ENCODE measurements around the gene AIFM3. TPM values are rescaled to one million over a fixed set of nuclear protein-coding genes. Genes with fewer than 3 reads are reported as not detected.
A peak's percentile ranks its signal among the peaks of the same experiment; 100 is the strongest.

AIFM3 gene
- total RNA-seq, 5 donors from 2014 or later (not counting 1 experiment from before 2014, with no cell fraction given): 0.33 to 1.7 (median 0.66) TPM

DNA sequence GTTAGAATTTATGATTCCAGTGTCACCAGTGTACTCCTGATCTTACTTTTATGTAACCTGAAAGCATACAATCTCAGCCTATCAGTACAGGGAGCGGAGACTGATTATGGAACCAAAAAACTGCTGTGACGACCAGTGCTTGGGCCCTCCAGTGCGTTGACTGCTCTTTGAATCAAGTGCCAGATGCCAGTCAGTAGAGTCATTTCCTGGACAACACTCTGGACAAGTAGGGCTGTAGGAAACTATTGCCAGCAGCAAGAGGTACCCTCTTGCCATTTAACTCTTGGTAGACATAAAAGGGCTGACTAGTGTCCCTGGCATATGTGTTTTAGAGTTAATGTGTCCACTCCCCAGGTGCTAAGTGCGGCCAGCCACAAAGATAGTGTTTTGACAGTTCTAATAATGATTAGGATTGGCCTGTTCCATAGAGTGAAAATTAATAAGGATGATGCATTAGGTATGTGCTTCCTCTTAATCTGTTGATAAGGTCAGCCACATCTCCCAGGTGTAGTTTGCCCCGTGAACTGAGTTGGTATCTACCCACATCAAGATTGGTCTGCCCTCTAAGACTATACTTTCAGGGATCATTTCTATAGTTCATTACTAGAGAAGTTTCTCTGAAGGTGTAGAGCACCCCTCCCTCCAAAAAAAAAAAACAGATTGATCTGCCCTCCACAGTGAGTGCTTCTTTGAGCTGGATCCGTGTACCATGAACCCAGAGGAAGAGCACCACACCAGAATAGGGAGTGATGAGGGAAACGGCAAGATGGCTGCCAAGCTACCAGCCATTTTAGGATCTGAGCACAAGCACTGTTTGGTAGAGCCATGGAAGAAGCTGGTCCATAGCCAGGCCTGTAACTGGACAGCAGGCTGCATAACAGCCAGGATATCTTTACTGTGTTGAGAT lies 20.7 kb upstream of the AIFM3 start:
- DNase-seq (no peak), ATAC-seq (replicated peaks in 1 of 4) (no peak)
- ChIA-PET POLR2A (interaction anchor here in 1 of 2 donors (0.7 kb wide), 1 partner anchor 21 kb away, joined by 4 read pairs; no protein-coding TSS in a partner anchor), CTCF (interaction anchor here in 1 of 2 donors (0.7 kb wide), 1 partner anchor 980 kb away, joined by 4 read pairs; no protein-coding TSS in a partner anchor)
- H3K36me3 Mint-ChIP-seq: peaks cover 26% of the 10 kb centered on the region
- H3K4me3 Mint-ChIP-seq: no peak overlapping the region
- Histone ChIP-seq H3K36me3 (ENCODE audit: control insufficient read depth in 2 of 2, extremely low read depth in 1 of 2, insufficient read depth in 1 of 2, low read length in 1 of 2) (peaks cover 6 to 27% of the 10 kb centered on the region in 2 donors), H3K4me3 (ENCODE audit: control insufficient read depth in 1 of 2, extremely low read depth in 1 of 2, low read length in 1 of 2) (no peak overlapping the region), H3K27ac (ENCODE audit: low read length) (no peak overlapping the region), H3K9me3 (no peaks in the 10 kb centered on the region), H3K27me3 (replicated peaks in 1 of 2; ENCODE audit: control insufficient read depth in 2 of 2, extremely low read depth in 1 of 2, insufficient read depth in 2 of 2, low read length in 1 of 2) (no peaks in the 10 kb centered on the region), H3K4me1 (ENCODE audit: control insufficient read depth in 1 of 2, extremely low read depth in 1 of 2, insufficient read depth in 2 of 2, low read length in 2 of 2) (peaks cover 4 to 37% of the 10 kb centered on the region in 2 experiments)
- 83% methylated on average over 5 of the region's 7 CpGs for WGBS (ENCODE audit: insufficient coverage)
- peaks cover 75 to 80% (median 76%) of the 10 kb centered on the region in 3 donors for H3K4me1 Mint-ChIP-seq
- peak overlapping the region in 1 of 2 donors; percentile 52 for H3K27ac Mint-ChIP-seq
- H3K27me3 Mint-ChIP-seq: no peaks in the 10 kb centered on the region
- no peaks in the 10 kb centered on the region for H3K9me3 Mint-ChIP-seq

DNA sequence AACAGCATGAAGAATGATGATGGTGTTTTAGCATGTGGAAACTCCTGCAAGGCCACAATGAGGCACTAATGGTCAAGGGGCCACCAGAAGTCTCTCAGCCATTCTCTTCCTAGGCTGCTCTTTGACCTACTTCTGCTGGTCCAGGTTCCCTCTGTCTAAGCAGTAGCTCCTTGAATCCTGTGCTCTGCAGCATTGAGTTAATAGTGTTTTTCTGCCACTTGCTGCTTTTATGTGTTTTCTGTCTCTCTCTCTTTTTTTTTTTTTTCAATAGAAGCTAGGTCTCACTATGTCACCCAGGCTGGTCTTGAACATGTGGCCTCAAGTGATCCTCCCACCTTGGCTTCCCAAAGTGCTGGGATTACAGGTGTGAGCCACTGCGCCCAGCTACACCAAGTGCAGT lies 20.1 kb upstream of the AIFM3 start:
- ChIA-PET CTCF (interaction anchor here in 1 of 2 donors (0.7 kb wide), 1 partner anchor 981 kb away, joined by 4 read pairs; no protein-coding TSS in a partner anchor), POLR2A (interaction anchor here in 1 of 2 donors (0.7 kb wide), 1 partner anchor 22 kb away, joined by 4 read pairs; no protein-coding TSS in a partner anchor)
- no peaks in the 10 kb centered on the region for H3K27me3 ChIP-seq (replicated peaks in 1 of 2; ENCODE audit: control insufficient read depth in 2 of 2, extremely low read depth in 1 of 2, insufficient read depth in 2 of 2, low read length in 1 of 2)
- peaks cover 6 to 34% of the 10 kb centered on the region in 2 donors for H3K36me3 ChIP-seq (ENCODE audit: control insufficient read depth in 2 of 2, extremely low read depth in 1 of 2, insufficient read depth in 1 of 2, low read length in 1 of 2)
- 100% methylated on average over 1 of the region's 1 CpG for WGBS (ENCODE audit: insufficient coverage)
- Mint-ChIP-seq H3K36me3 (peaks cover 32% of the 10 kb centered on the region), H3K4me1 (peaks cover 70 to 76% (median 71%) of the 10 kb centered on the region in 3 donors), H3K9me3 (no peaks in the 10 kb centered on the region), H3K27me3 (no peaks in the 10 kb centered on the region), H3K27ac (no peak overlapping the region), H3K4me3 (no peak overlapping the region)
- H3K4me1 ChIP-seq (ENCODE audit: control insufficient read depth in 1 of 2, extremely low read depth in 1 of 2, insufficient read depth in 2 of 2, low read length in 2 of 2): peaks cover 4 to 33% of the 10 kb centered on the region in 2 experiments
- DNase-seq (no peak), ATAC-seq (replicated peaks in 1 of 4) (no peak)
- no peaks in the 10 kb centered on the region for H3K9me3 ChIP-seq
- H3K27ac ChIP-seq (ENCODE audit: low read length): no peak overlapping the region
- no peak overlapping the region for H3K4me3 ChIP-seq (ENCODE audit: control insufficient read depth in 1 of 2, extremely low read depth in 1 of 2, low read length in 1 of 2)

DNA sequence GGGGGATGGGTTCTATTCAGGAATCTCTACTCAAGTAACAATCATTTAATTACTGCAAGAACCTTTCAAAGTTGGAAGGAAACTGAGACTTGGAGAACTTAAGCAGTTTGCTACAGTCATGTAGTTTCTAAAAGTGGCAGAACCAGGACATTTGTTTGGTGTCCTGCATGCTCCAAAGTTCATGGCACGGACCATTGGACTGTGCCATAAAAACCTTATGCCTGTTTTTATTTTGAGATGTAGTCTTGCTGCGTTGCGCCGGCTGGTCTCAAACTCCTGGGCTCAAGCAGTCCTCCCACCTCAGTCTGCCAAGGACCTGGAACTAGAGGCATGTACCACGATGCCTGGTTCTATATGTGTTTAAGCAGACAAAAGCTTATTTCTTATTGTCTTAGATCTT lies 18.6 kb upstream of the AIFM3 start:
- ATAC-seq (replicated peaks in 1 of 4): no peak
- Mint-ChIP-seq H3K4me3 (no peak overlapping the region), H3K4me1 (peaks cover 55 to 63% (median 57%) of the 10 kb centered on the region in 3 donors), H3K27me3 (no peaks in the 10 kb centered on the region), H3K9me3 (no peaks in the 10 kb centered on the region), H3K27ac (peak overlapping the region in 1 of 2 donors; percentile 22), H3K36me3 (peaks cover 35% of the 10 kb centered on the region)
- POLR2A ChIA-PET: no interaction called here
- Histone ChIP-seq H3K4me1 (ENCODE audit: control insufficient read depth in 1 of 2, extremely low read depth in 1 of 2, insufficient read depth in 2 of 2, low read length in 2 of 2) (peaks cover 4 to 29% of the 10 kb centered on the region in 2 experiments), H3K36me3 (ENCODE audit: control insufficient read depth in 2 of 2, extremely low read depth in 1 of 2, insufficient read depth in 1 of 2, low read length in 1 of 2) (peaks cover 11 to 47% of the 10 kb centered on the region in 2 donors), H3K9me3 (no peaks in the 10 kb centered on the region), H3K27me3 (replicated peaks in 1 of 2; ENCODE audit: control insufficient read depth in 2 of 2, extremely low read depth in 1 of 2, insufficient read depth in 2 of 2, low read length in 1 of 2) (no peaks in the 10 kb centered on the region), H3K27ac (ENCODE audit: low read length) (no peak overlapping the region), H3K4me3 (ENCODE audit: control insufficient read depth in 1 of 2, extremely low read depth in 1 of 2, low read length in 1 of 2) (no peak overlapping the region)
- no peak for DNase-seq
- CTCF ChIA-PET: interaction anchor here in 1 of 2 donors (0.6 kb wide), 1 partner anchor 578 kb away, joined by 3 read pairs; no protein-coding TSS in a partner anchor
- WGBS (ENCODE audit: insufficient coverage): 83% methylated on average over 1 of the region's 5 CpGs

DNA sequence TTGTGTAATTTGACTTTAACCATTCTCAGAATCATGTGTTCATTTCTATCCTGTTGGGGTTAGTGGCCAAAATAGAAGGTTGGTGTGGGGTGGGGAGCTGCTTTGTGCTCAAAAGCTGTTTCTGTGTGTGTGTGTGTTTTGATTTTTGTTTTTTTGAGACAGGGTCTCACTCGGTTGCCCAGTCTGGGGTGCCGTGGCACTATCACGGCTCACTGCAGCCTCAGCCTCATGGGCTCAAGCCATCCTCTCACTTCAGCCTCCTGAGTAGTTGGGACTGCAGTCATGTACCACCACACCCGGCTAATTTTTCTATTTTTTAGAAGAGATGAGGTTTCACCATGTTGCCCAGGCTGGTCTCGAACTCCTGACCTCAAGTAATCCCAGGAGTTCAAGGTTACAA lies 18.1 kb upstream of the AIFM3 start:
- peaks cover 38% of the 10 kb centered on the region for H3K36me3 Mint-ChIP-seq
- H3K4me1 ChIP-seq (ENCODE audit: control insufficient read depth in 1 of 2, extremely low read depth in 1 of 2, insufficient read depth in 2 of 2, low read length in 2 of 2): peaks cover 4 to 29% of the 10 kb centered on the region in 2 experiments
- H3K36me3 ChIP-seq (ENCODE audit: control insufficient read depth in 2 of 2, extremely low read depth in 1 of 2, insufficient read depth in 1 of 2, low read length in 1 of 2): peaks cover 11 to 52% of the 10 kb centered on the region in 2 donors
- H3K27ac ChIP-seq (ENCODE audit: low read length): no peak overlapping the region
- ChIA-PET POLR2A (interaction anchor here in 1 of 2 donors (0.6 kb wide), 2 partner anchors 22 to 27 kb away, joined by 3 to 5 read pairs; no protein-coding TSS in a partner anchor), CTCF (no interaction called here)
- H3K4me1 Mint-ChIP-seq: peaks cover 50 to 59% (median 52%) of the 10 kb centered on the region in 3 donors
- no peaks in the 10 kb centered on the region for H3K27me3 ChIP-seq (replicated peaks in 1 of 2; ENCODE audit: control insufficient read depth in 2 of 2, extremely low read depth in 1 of 2, insufficient read depth in 2 of 2, low read length in 1 of 2)
- H3K4me3 ChIP-seq (ENCODE audit: control insufficient read depth in 1 of 2, extremely low read depth in 1 of 2, low read length in 1 of 2): no peak overlapping the region
- DNase-seq: no peak
- H3K9me3 Mint-ChIP-seq: no peaks in the 10 kb centered on the region
- peak overlapping the region; percentile 39 to 64 for H3K27ac Mint-ChIP-seq
- 93% methylated on average over 2 of the region's 5 CpGs for WGBS (ENCODE audit: insufficient coverage)
- ATAC-seq (replicated peaks in 1 of 4): no peak
- no peaks in the 10 kb centered on the region for H3K9me3 ChIP-seq
- no peak overlapping the region for H3K4me3 Mint-ChIP-seq
- H3K27me3 Mint-ChIP-seq: no peaks in the 10 kb centered on the region

DNA sequence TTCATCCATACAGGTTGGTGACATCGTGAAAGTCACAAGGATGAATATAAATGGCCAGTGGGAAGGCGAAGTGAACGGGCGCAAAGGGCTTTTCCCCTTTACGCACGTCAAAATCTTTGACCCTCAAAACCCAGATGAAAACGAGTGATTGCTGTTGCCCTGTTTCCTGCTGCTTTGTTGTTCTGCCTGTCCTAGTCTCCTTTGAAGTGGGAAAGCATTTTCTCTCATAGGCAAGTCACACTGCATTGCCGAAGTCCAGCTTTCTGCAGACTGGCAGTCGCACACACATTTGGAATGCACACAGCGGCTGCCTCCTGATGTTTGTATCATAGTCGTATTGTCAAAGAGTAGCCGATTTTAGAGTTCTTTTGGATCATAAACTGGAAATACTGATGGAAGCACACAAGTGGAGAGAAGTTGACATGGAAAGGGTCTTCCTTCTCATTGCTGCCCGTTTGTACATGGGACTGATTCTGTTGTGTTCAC lies 17.3 kb upstream of the AIFM3 start:
- Histone ChIP-seq H3K4me3 (ENCODE audit: control insufficient read depth in 1 of 2, extremely low read depth in 1 of 2, low read length in 1 of 2) (no peak overlapping the region), H3K27me3 (replicated peaks in 1 of 2; ENCODE audit: control insufficient read depth in 2 of 2, extremely low read depth in 1 of 2, insufficient read depth in 2 of 2, low read length in 1 of 2) (no peaks in the 10 kb centered on the region), H3K36me3 (ENCODE audit: control insufficient read depth in 2 of 2, extremely low read depth in 1 of 2, insufficient read depth in 1 of 2, low read length in 1 of 2) (peaks cover 11 to 53% of the 10 kb centered on the region in 2 donors), H3K9me3 (no peaks in the 10 kb centered on the region), H3K4me1 (ENCODE audit: control insufficient read depth in 1 of 2, extremely low read depth in 1 of 2, insufficient read depth in 2 of 2, low read length in 2 of 2) (peaks cover 4 to 23% of the 10 kb centered on the region in 2 experiments), H3K27ac (ENCODE audit: low read length) (no peak overlapping the region)
- H3K27ac Mint-ChIP-seq: peak overlapping the region; percentile 4 to 64
- WGBS (ENCODE audit: insufficient coverage): 60% methylated on average over 11 of the region's 13 CpGs
- POLR2A ChIA-PET: no interaction called here
- H3K36me3 Mint-ChIP-seq: peaks cover 38% of the 10 kb centered on the region
- H3K9me3 Mint-ChIP-seq: no peaks in the 10 kb centered on the region
- H3K4me1 Mint-ChIP-seq: peaks cover 46 to 52% (median 52%) of the 10 kb centered on the region in 3 donors
- H3K4me3 Mint-ChIP-seq: peak overlapping the region in 1 of 3 donors; percentile 6
- H3K27me3 Mint-ChIP-seq: no peaks in the 10 kb centered on the region
- ATAC-seq (replicated peaks in 1 of 4) (no peak), DNase-seq (no peak)
- CTCF ChIA-PET: no interaction called here

DNA sequence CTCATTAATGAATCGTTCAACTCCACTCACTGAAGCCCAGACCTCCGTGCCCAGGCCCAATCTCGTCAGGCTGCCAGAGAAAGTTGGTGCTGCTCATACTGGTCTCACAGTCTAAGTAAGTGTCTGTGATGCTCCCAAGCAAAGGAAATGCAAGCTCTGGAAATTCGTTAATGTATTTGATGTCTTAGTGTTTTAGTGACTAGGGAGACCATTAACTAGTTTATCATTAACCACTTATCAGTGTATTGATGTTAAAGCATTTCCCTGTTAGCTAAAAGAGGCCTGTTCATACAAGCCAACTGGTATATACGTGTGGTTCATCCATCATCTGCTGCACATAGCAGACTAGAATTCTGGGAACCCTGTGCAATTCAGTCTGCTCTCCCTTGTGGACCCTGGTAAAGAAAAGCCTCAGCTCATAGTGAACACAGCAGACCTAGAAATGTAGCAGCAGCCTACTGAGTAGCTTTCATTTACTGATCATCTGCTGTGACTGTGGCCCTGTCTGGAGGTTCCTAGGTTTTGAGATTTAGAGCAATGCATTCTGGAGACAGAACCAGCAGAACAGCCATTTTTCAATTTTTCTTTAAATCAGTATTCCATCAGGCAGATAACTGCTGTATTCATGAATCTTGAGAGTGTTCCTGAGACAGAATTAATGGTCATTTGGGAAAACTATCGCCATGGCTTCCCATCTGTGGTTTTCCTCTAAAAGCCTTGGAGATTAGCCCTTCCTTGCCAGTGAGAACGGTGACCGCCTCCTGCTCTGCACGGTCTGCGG lies 15.7 kb upstream of the AIFM3 start:
- H3K27ac ChIP-seq (ENCODE audit: low read length): no peak overlapping the region
- H3K4me3 Mint-ChIP-seq: no peak overlapping the region
- H3K4me1 Mint-ChIP-seq: peaks cover 30 to 40% (median 37%) of the 10 kb centered on the region in 3 donors
- WGBS (ENCODE audit: insufficient coverage): 100% methylated on average over 4 of the region's 10 CpGs
- H3K9me3 ChIP-seq: no peaks in the 10 kb centered on the region
- DNase-seq (no peak), ATAC-seq (replicated peaks in 1 of 4) (no peak)
- peaks cover 4 to 13% of the 10 kb centered on the region in 2 experiments for H3K4me1 ChIP-seq (ENCODE audit: control insufficient read depth in 1 of 2, extremely low read depth in 1 of 2, insufficient read depth in 2 of 2, low read length in 2 of 2)
- H3K36me3 ChIP-seq (ENCODE audit: control insufficient read depth in 2 of 2, extremely low read depth in 1 of 2, insufficient read depth in 1 of 2, low read length in 1 of 2): peaks cover 11 to 53% of the 10 kb centered on the region in 2 donors
- CTCF ChIA-PET: no interaction called here
- no peak overlapping the region for H3K4me3 ChIP-seq (ENCODE audit: control insufficient read depth in 1 of 2, extremely low read depth in 1 of 2, low read length in 1 of 2)
- H3K36me3 Mint-ChIP-seq: peaks cover 37% of the 10 kb centered on the region
- no peaks in the 10 kb centered on the region for H3K9me3 Mint-ChIP-seq
- POLR2A ChIA-PET: interaction anchor here in 1 of 2 donors (0.5 kb wide), 1 partner anchor 42 kb away, joined by 4 read pairs; no protein-coding TSS in a partner anchor
- peaks cover 0 to 2% of the 10 kb centered on the region in 2 donors for H3K27me3 Mint-ChIP-seq
- H3K27me3 ChIP-seq (replicated peaks in 1 of 2; ENCODE audit: control insufficient read depth in 2 of 2, extremely low read depth in 1 of 2, insufficient read depth in 2 of 2, low read length in 1 of 2): peaks cover 0 to 4% of the 10 kb centered on the region in 2 experiments
- H3K27ac Mint-ChIP-seq: no peak overlapping the region

All from T-cell (primary cell).